Left colon (tissue), 2 donors: ENCODE results near the gene CYGB. TPM values are rescaled to one million over a fixed set of nuclear protein-coding genes. Genes with fewer than 3 reads are reported as not detected.
A peak's percentile ranks its signal among the peaks of the same experiment; 100 is the strongest.

ENCODE experiments used
- ATAC-seq: fragments of 200-7000 bp; cut with Tn5 transposase; one replicate; pipeline ENCODE4 v1.9.1; 2020; ENCODE audit warnings: mild to moderate bottlenecking, moderate library complexity
- DNase-seq, 2 donors: peaks; one replicate each; pipeline ENCODE4 v3.0.0-alpha.2; 2020
- intact Hi-C, 2 donors: fragments of 100-400 bp; cut with DNase I in 1 of 2; cut with micrococcal nuclease in 1 of 2; formaldehyde crosslinking; loops; one replicate each; pipeline versions ENCODE4 v1.11.2 to v1.14.0; 2022; cut with DNase I, micrococcal nuclease
- long read RNA-seq: library from polyadenylated mRNA; unstranded; transcript quantifications from one replicate; pipeline ENCODE4 v2.0.0, GENCODE V29; 2021
- total RNA-seq, 2 donors: library from RNA; stranded (reverse); fragmentation: NEBNext Ultra II Directional; extraction: Animal tissue kit (Norgen Biotek cat#: 25700); gene quantifications; one replicate each; pipeline ENCODE4 v1.2.1, GENCODE V29; 2021
- donor health status: DM: no; HTN: no; CAD: no.
- donor health status: DM: yes; HTN: yes; CAD: no.

Gene CYGB
- total RNA-seq: 10 to 100 TPM in 1 of 2 donors, 1 to 10 TPM in 1; 9.0 to 12.2 TPM
- long read RNA-seq, partial matches to known transcripts: 5 of 8 reads
- long read RNA-seq, other reads (novel, unspliced or antisense): 0 of 8 reads

GRCh38 chr17:76537578-76538280, at the start of gene CYGB:
TSS of gene CYGB (minus strand) at chr17:76537709. CDS start at chr17:76537542, 167 bp downstream.
- ATAC-seq (no peak), DNase-seq (peak in 1 of 2 donors; percentile 39)
- intact Hi-C loops: no loop called here

GRCh38 chr17:76586741-76587487, 49.4 kb upstream of the CYGB start:
- ATAC-seq (no peak), DNase-seq (no peak)
- intact Hi-C loops: no loop called here

GRCh38 chr17:76585649-76586593, 48.4 kb upstream of the CYGB start, which contains the start of gene ST6GALNAC2:
TSS of gene ST6GALNAC2 (minus strand) at chr17:76585860. CDS start at chr17:76585808, 52 bp downstream.
- ATAC-seq (peak; percentile 91), DNase-seq (peak; percentile 70 to 73)
- intact Hi-C loops: no loop called here

- DNase-seq (peak in 1 of 2 donors; percentile 49), ATAC-seq (peak; percentile 53)
- intact Hi-C loops: no loop called here
These were observed 47.6 kb upstream of the CYGB start for GRCh38 chr17:76585033-76585648.

GRCh38 chr17:76584427-76585032, 47.0 kb upstream of the CYGB start:
- DNase-seq (no peak), ATAC-seq (no peak)
- intact Hi-C loops: no loop called here

GRCh38 chr17:76582660-76583059, 45.2 kb upstream of the CYGB start:
- no peak for ATAC-seq
- no peak for DNase-seq
- intact Hi-C loops: no loop called here

- ATAC-seq (no peak), DNase-seq (no peak)
- intact Hi-C loops: no loop called here
These were observed 44.0 kb upstream of the CYGB start for GRCh38 chr17:76581515-76581914.

- no peak for ATAC-seq
- intact Hi-C loops: no loop called here
- DNase-seq: no peak
These were observed 41.8 kb upstream of the CYGB start for GRCh38 chr17:76579281-76579680.

GRCh38 chr17:76578376-76578775, 40.9 kb upstream of the CYGB start:
- DNase-seq (no peak), ATAC-seq (peak; percentile 96)
- intact Hi-C loops: no loop called here

GRCh38 chr17:76577876-76578275, 40.4 kb upstream of the CYGB start:
- intact Hi-C loops: no loop called here
- ATAC-seq: no peak
- no peak for DNase-seq

- intact Hi-C loops: no loop called here
These were observed 38.7 kb upstream of the CYGB start for GRCh38 chr17:76576189-76576588.

GRCh38 chr17:76575570-76575969, 38.1 kb upstream of the CYGB start:
- DNase-seq: no peak

More at GRCh38 chr17:76576189-76576588, 38.7 kb upstream of the CYGB start:
- DNase-seq (no peak), ATAC-seq (no peak)

GRCh38 chr17:76574166-76574565, 36.7 kb upstream of the CYGB start:
- intact Hi-C loops: no loop called here
- no peak for DNase-seq
- no peak for ATAC-seq

More at GRCh38 chr17:76575570-76575969, 38.1 kb upstream of the CYGB start:
- no peak for ATAC-seq
- intact Hi-C loops: no loop called here

GRCh38 chr17:76573096-76573495, 35.6 kb upstream of the CYGB start:
- DNase-seq: no peak
- intact Hi-C loops: no loop called here
- ATAC-seq: no peak

- no peak for ATAC-seq
- intact Hi-C loops: no loop called here
- no peak for DNase-seq
These were observed 34.8 kb upstream of the CYGB start for GRCh38 chr17:76572201-76572910.

GRCh38 chr17:76570877-76571471, 33.5 kb upstream of the CYGB start:
- intact Hi-C loops: no loop called here
- DNase-seq (no peak), ATAC-seq (no peak)

GRCh38 chr17:76570457-76570856, 32.9 kb upstream of the CYGB start:
- DNase-seq: no peak
- intact Hi-C loops: no loop called here

More at GRCh38 chr17:76570457-76570856, 32.9 kb upstream of the CYGB start:
- no peak for ATAC-seq
